H1 (cell line): Measurements from ENCODE around the gene COA5. TPM values are rescaled to one million over a fixed set of nuclear protein-coding genes. Genes with fewer than 3 reads are reported as not detected.

Experiments
- CTCF ChIA-PET: fragments of 300-600 bp; sonication (Branson Sonifier 250); formaldehyde crosslinking; loops from one replicate; lab custom pipeline; 2021; ENCODE audit not compliant: partially characterized antibody; lab: Charles Lee
- POLR2A ChIA-PET: fragments of 300-600 bp; sonication (Branson Sonifier 250); formaldehyde crosslinking; loops from one replicate; lab custom pipeline; 2021; ENCODE audit warnings: inconsistent platforms; ENCODE audit not compliant: partially characterized antibody; lab: Charles Lee
- DNase-seq, 2 experiments: peaks; one replicate each; pipeline versions ENCODE4 v3.0.0 to v3.0.0-alpha.2; 2010 to 2022; ENCODE audit warnings: low spot score in 2 of 2, low read depth in 1 of 2, mixed read lengths in 1 of 2
- FAIRE-seq: peaks from 2 replicates; lab custom pipeline; 2011; peaks lifted over from hg19 to GRCh38; lab: Jason Lieb, UNC
- H2AFZ ChIP-seq: 2 replicates; pipeline ENCODE4 v1.8.1; 2012; ENCODE audit warnings: low read length, inconsistent platforms
- H2AK5ac ChIP-seq: 2 replicates; pipeline ENCODE4 v1.6.1; 2013; ENCODE audit warnings: low read depth, low read length
- H2BK120ac ChIP-seq: replicated peaks from 2 replicates; pipeline ENCODE3; 2013; ENCODE audit warnings: low read depth, low read length, inconsistent platforms
- H2BK12ac ChIP-seq: 2 replicates; pipeline ENCODE4 v1.6.1; 2013; ENCODE audit warnings: low read depth, low read length
- H2BK15ac ChIP-seq: 2 replicates; pipeline ENCODE4 v1.6.1; 2013; ENCODE audit warnings: low read length
- H2BK20ac ChIP-seq: 2 replicates; pipeline ENCODE4 v1.6.1; 2013; ENCODE audit warnings: low read length
- H2BK5ac ChIP-seq: 2 replicates; pipeline ENCODE4 v1.6.1; 2013; ENCODE audit warnings: low read depth, low read length
- H3K14ac ChIP-seq: 2 replicates; pipeline ENCODE4 v1.6.1; 2013; ENCODE audit warnings: inconsistent platforms; ENCODE audit not compliant: insufficient read length
- H3K18ac ChIP-seq: 2 replicates; pipeline ENCODE4 v1.6.1; 2013; ENCODE audit warnings: low read length; ENCODE audit errors: extremely low read depth
- H3K23ac ChIP-seq: 2 replicates; pipeline ENCODE4 v1.6.1; 2013; ENCODE audit warnings: inconsistent platforms; ENCODE audit not compliant: insufficient read length
- H3K23me2 ChIP-seq: 2 replicates; pipeline ENCODE4 v1.6.1; 2013; ENCODE audit warnings: low read depth, low read length
- H3K27ac ChIP-seq: 2 replicates; pipeline ENCODE4 v1.6.1; 2011; ENCODE audit warnings: low read depth, low read length, inconsistent platforms
- H3K27me3 ChIP-seq, 4 experiments: replicated peaks in 1 of 4; 1 replicate in 1 of 4; 2 replicates in 3 of 4; pipeline versions ENCODE4 v1.6.1 to v1.8.1; 2011 to 2013; ENCODE audit warnings: low read length in 3 of 4, mild to moderate bottlenecking in 3 of 4, inconsistent platforms in 2 of 4, mixed read lengths in 2 of 4, moderate library complexity in 1 of 4; ENCODE audit not compliant: control insufficient read depth in 3 of 4, insufficient read depth in 3 of 4; ENCODE audit errors: extremely low read depth in 1 of 4
- H3K36me3 ChIP-seq, 4 experiments: 2 replicates each; pipeline versions ENCODE4 v1.6.1 to v1.8.1; 2011 to 2013; ENCODE audit warnings: mild to moderate bottlenecking in 4 of 4, low read length in 3 of 4, moderate library complexity in 2 of 4, control low read depth in 1 of 4, inconsistent platforms in 1 of 4; ENCODE audit not compliant: insufficient read depth in 4 of 4, control insufficient read depth in 2 of 4
- H3K4ac ChIP-seq: replicated peaks from 2 replicates; pipeline ENCODE3; 2013; ENCODE audit warnings: low read length, low read depth, mixed read lengths, inconsistent platforms; ENCODE audit not compliant: insufficient read length
- H3K4me1 ChIP-seq, 4 experiments: replicated peaks in 1 of 4; 1 replicate in 1 of 4; 2 replicates in 3 of 4; pipeline versions ENCODE4 v1.6.1 to v1.8.1; 2011 to 2013; ENCODE audit warnings: low read length in 3 of 4, inconsistent platforms in 2 of 4, mixed read lengths in 1 of 4; ENCODE audit not compliant: insufficient read depth in 4 of 4, control insufficient read depth in 3 of 4
- H3K4me2 ChIP-seq, 2 experiments: 2 replicates each; pipeline versions ENCODE4 v1.6.1 to v1.8.1; 2011 to 2013; ENCODE audit warnings: low read depth in 2 of 2, low read length in 2 of 2, control low read depth in 1 of 2, inconsistent platforms in 1 of 2, mild to moderate bottlenecking in 1 of 2; ENCODE audit not compliant: insufficient read depth in 1 of 2
- H3K4me3 ChIP-seq, 4 experiments: fragments of 200-600, 300-600 bp in 1 of 4; sonication (generic), shearing (Covaris generic), sonication (Bioruptor Twin) in 1 of 4; 2 replicates each; pipeline versions ENCODE4 v1.5.1 to v1.8.1; 2011 to 2016; ENCODE audit warnings: low read length in 4 of 4, low read depth in 3 of 4, control low read depth in 2 of 4, inconsistent platforms in 2 of 4, mild to moderate bottlenecking in 2 of 4, mixed read lengths in 1 of 4, moderate library complexity in 1 of 4; ENCODE audit not compliant: insufficient read depth in 2 of 4; ENCODE audit errors: extremely low read depth in 1 of 4
- H3K56ac ChIP-seq: replicated peaks from 2 replicates; pipeline ENCODE3; 2013; ENCODE audit warnings: low read depth, mild to moderate bottlenecking, mixed read lengths, low read length, inconsistent platforms; ENCODE audit not compliant: insufficient read length
- H3K79me1 ChIP-seq: 2 replicates; pipeline ENCODE4 v1.6.1; 2013; ENCODE audit warnings: low read depth, low read length, control low read depth
- H3K79me2 ChIP-seq, 2 experiments: 2 replicates each; pipeline versions ENCODE4 v1.6.1 to v1.8.1; 2012 to 2013; ENCODE audit warnings: low read length in 2 of 2, mild to moderate bottlenecking in 2 of 2, inconsistent platforms in 1 of 2; ENCODE audit not compliant: insufficient read depth in 2 of 2, control insufficient read depth in 1 of 2
- H3K9ac ChIP-seq, 4 experiments: replicated peaks in 1 of 4; 1 replicate in 1 of 4; 2 replicates in 3 of 4; pipeline versions ENCODE4 v1.6.1 to v1.8.1; 2011 to 2013; ENCODE audit warnings: low read depth in 3 of 4, low read length in 3 of 4, control low read depth in 2 of 4, mild to moderate bottlenecking in 2 of 4, moderate library complexity in 2 of 4, inconsistent platforms in 1 of 4; ENCODE audit errors: extremely low read depth in 1 of 4
- H3K9me3 ChIP-seq, 2 experiments: 2 replicates each; pipeline versions ENCODE4 v1.6.1 to v1.8.1; 2012 to 2013; ENCODE audit warnings: mild to moderate bottlenecking in 2 of 2, moderate library complexity in 2 of 2, control low read depth in 1 of 2, inconsistent platforms in 1 of 2, low read depth in 1 of 2, low read length in 1 of 2, mixed read lengths in 1 of 2; ENCODE audit not compliant: insufficient read depth in 2 of 2
- H4K20me1 ChIP-seq, 2 experiments: replicated peaks in 1 of 2; 2 replicates each; pipeline versions ENCODE3 to v1.8.1; 2011 to 2013; ENCODE audit warnings: inconsistent platforms in 2 of 2, low read length in 2 of 2, mild to moderate bottlenecking in 1 of 2; ENCODE audit not compliant: insufficient read depth in 2 of 2, control insufficient read depth in 1 of 2
- H4K5ac ChIP-seq: 2 replicates; pipeline ENCODE4 v1.6.1; 2013; ENCODE audit warnings: low read length, low read depth, mixed read lengths, inconsistent platforms; ENCODE audit not compliant: insufficient read length
- H4K8ac ChIP-seq: 2 replicates; pipeline ENCODE4 v1.8.0; 2013; ENCODE audit warnings: mild to moderate bottlenecking, moderate library complexity, low read length, inconsistent platforms; ENCODE audit not compliant: insufficient read depth; ENCODE audit errors: extremely low read depth
- H4K91ac ChIP-seq: replicated peaks from 2 replicates; pipeline ENCODE3; 2013; ENCODE audit warnings: low read length, mixed read lengths, inconsistent platforms; ENCODE audit not compliant: insufficient read length
- CBX5 ChIP-seq: fragments of 300-800, 300-1000 bp; sonication (generic); IDR thresholded peaks from 2 replicates; pipeline ENCODE4 v1.7.1; 2016; ENCODE audit warnings: antibody characterized with exemption, low read length, low read depth
- CHD2 ChIP-seq: IDR thresholded peaks from 2 replicates; pipeline ENCODE4 v1.6.1; 2012; ENCODE audit warnings: low read length, improper control_type of control experiment
- CREB1 ChIP-seq: IDR thresholded peaks from 2 replicates; pipeline ENCODE4 v1.6.1; 2012; ENCODE audit warnings: inconsistent platforms
- CTBP2 ChIP-seq: IDR thresholded peaks from 2 replicates; pipeline ENCODE4 v1.7.0; 2011; ENCODE audit warnings: borderline replicate concordance, mild to moderate bottlenecking, moderate library complexity, mixed read lengths, low read length; ENCODE audit not compliant: insufficient read depth, insufficient read length
- EZH2 ChIP-seq: fragments of 200-600 bp; sonication (generic); IDR thresholded peaks from 2 replicates; pipeline ENCODE4 v1.7.1; 2012; ENCODE audit warnings: low read depth, mild to moderate bottlenecking, moderate library complexity, low read length, inconsistent platforms; ENCODE audit not compliant: severe bottlenecking
- HDAC2 ChIP-seq, 2 experiments: fragments of 300-600 bp in 1 of 2; sonication (generic) in 1 of 2; IDR thresholded peaks; 2 replicates each; pipeline ENCODE4 v1.6.1; 2011 to 2012; ENCODE audit warnings: low read depth in 2 of 2, low read length in 2 of 2, mild to moderate bottlenecking in 2 of 2, moderate library complexity in 2 of 2, borderline replicate concordance in 1 of 2, inconsistent platforms in 1 of 2
- HDAC6 ChIP-seq: IDR thresholded peaks from one replicate; pipeline ENCODE4 v1.7.1; 2012; ENCODE audit warnings: low read depth, mild to moderate bottlenecking, inconsistent platforms, low read length, moderate library complexity
- KDM5A ChIP-seq: fragments of 200-600 bp; IDR thresholded peaks from 2 replicates; pipeline ENCODE4 v1.7.1; 2012; ENCODE audit warnings: mild to moderate bottlenecking, low read length, inconsistent platforms, mixed read lengths
- NRF1 ChIP-seq: IDR thresholded peaks from 2 replicates; pipeline ENCODE4 v1.6.1; 2011; ENCODE audit warnings: mild to moderate bottlenecking, low read depth, low read length, improper control_type of control experiment
- RBBP5 ChIP-seq: IDR thresholded peaks from 2 replicates; pipeline ENCODE4 v1.7.1; 2012; ENCODE audit warnings: low read depth, mild to moderate bottlenecking, inconsistent platforms, low read length, moderate library complexity, borderline replicate concordance
- SAP30 ChIP-seq: fragments of 300-600 bp; sonication (generic); IDR thresholded peaks from 2 replicates; pipeline ENCODE4 v1.7.1; 2012; ENCODE audit warnings: low read length, moderate library complexity, mild to moderate bottlenecking, inconsistent platforms; ENCODE audit not compliant: insufficient read depth, insufficient replicate concordance
- SIN3A ChIP-seq, 2 experiments: IDR thresholded peaks in 1 of 2; conservative IDR thresholded peaks in 1 of 2; 2 replicates each; pipeline ENCODE4 v1.6.1; 2011 to 2012; ENCODE audit warnings: low read length in 2 of 2, improper control_type of control experiment in 1 of 2, low read depth in 1 of 2, mild to moderate bottlenecking in 1 of 2
- TAF7 ChIP-seq: optimal IDR thresholded peaks from 2 replicates; pipeline ENCODE3; 2011; ENCODE audit warnings: low read depth, mild to moderate bottlenecking, inconsistent platforms, low read length, moderate library complexity, borderline replicate concordance
- WGBS, 2 experiments: shearing (Covaris generic) in 1 of 2; methylation state at CpG; one replicate each; pipeline versions ENCODE4 v1.1.6 to v1.1.7; 2013 to 2015; ENCODE audit warnings: low lambda C conversion rate in 2 of 2, mixed read lengths in 2 of 2, inconsistent platforms in 1 of 2, low coverage in 1 of 2, missing lambda C conversion rate in 1 of 2; ENCODE audit not compliant: insufficient replicate concordance in 2 of 2, insufficient coverage in 1 of 2, insufficient read length in 1 of 2; ENCODE audit errors: extremely low coverage in 1 of 2, missing lambda C conversion rate in 1 of 2; 5-methylcytosine and 5-hydroxymethylcytosine counted together
- polyA plus RNA-seq, 7 experiments: library from polyadenylated mRNA; depleted of rRNA in 3 of 7; stranded (reverse) in 5 of 7; unstranded in 2 of 7; fragments of >200 nt in 5 of 7; fragments of 200-250 nt in 2 of 7; gene quantifications; 1 replicate in 5 of 7; 2 replicates in 1 of 7; 4 replicates in 1 of 7; pipeline versions ENCODE4 v1.2.1 to v1.2.3, GENCODE V29; 2011 to 2013; ENCODE audit warnings: missing spikeins in 2 of 7, mixed read lengths in 2 of 7
- total RNA-seq: library from RNA; stranded (reverse); fragmentation: NEBNext Ultra II Directional; extraction: Animal tissue kit (Norgen Biotek cat#: 25700); gene quantifications from 2 replicates; pipeline ENCODE4 v1.2.1, GENCODE V29; 2021

The COA5 gene
- total and polyA plus RNA-seq, 2 of the 8 experiments (the other 6 are each of a cell fraction or from before 2014, with no cell fraction given), result 20.3 to 24.7 TPM

DNA sequence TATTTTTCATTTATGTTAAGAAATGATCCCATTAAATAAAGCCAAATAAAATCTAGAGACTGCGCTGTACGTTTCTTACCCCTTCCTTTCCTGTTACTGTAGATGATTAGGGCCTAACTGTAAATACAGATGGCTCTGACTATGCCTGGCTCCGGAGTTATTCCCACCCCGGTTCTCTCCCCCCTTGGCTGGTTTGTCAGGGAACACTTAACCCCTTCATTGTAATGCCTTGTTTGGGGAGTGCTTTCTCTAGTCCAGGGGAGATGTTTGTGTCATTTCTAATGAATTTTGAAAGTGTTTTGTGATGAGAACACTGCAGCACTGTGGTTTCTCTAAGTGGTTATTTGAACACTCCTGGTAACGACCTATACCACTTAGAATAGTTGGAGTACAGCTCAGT, 8.8 kb upstream of the COA5 start:
- H2BK15ac ChIP-seq, result no peak overlapping the region
- no peaks in the 10 kb centered on the region for H3K79me2 ChIP-seq
- H4K8ac ChIP-seq, result no peak overlapping the region
- POLR2A ChIA-PET, result interaction anchor here (1.9 kb wide), 1 partner anchor 8 kb away, joined by 6 read pairs; no protein-coding TSS in a partner anchor
- no peak overlapping the region for H3K4ac ChIP-seq
- H3K18ac ChIP-seq, result no peak overlapping the region
- no peak overlapping the region for H2AK5ac ChIP-seq
- no peaks in the 10 kb centered on the region for H3K4me1 ChIP-seq
- 0 out of 2 replicates have a peak, but pooled peaks cover 3% of the 10 kb centered on the region for H3K79me1 ChIP-seq
- no peak overlapping the region for H4K5ac ChIP-seq
- no peak overlapping the region for H2BK120ac ChIP-seq
- no peaks in the 10 kb centered on the region for H3K23me2 ChIP-seq
- no peak for DNase-seq
- peaks cover 0 to 46% (median 22%) of the 10 kb centered on the region in 4 experiments; a peak in 6 of 8 replicates for H3K36me3 ChIP-seq
- no peak overlapping the region for H4K91ac ChIP-seq
- H3K4me3 ChIP-seq, result no peak overlapping the region
- no peaks in the 10 kb centered on the region for H4K20me1 ChIP-seq
- H3K27me3 ChIP-seq, result peaks cover 0 to 1% (median 0%) of the 10 kb centered on the region in 4 experiments; a peak in 1 of 7 replicates
- no peak overlapping the region for H3K4me2 ChIP-seq
- no peak overlapping the region for H3K56ac ChIP-seq
- no peak overlapping the region for H3K9ac ChIP-seq
- no peak overlapping the region for H2AFZ ChIP-seq
- no peaks in the 10 kb centered on the region for H3K9me3 ChIP-seq
- FAIRE-seq, result no peak
- H2BK12ac ChIP-seq, result no peak overlapping the region
- H2BK20ac ChIP-seq, result no peak overlapping the region
- CTCF ChIA-PET, result interaction anchor here (1.3 kb wide), 1 partner anchor 19 kb away, joined by 4 read pairs; no protein-coding TSS in a partner anchor
- no peak overlapping the region for H3K27ac ChIP-seq
- no peak overlapping the region for H3K14ac ChIP-seq
- no peak overlapping the region for H3K23ac ChIP-seq
- WGBS, 2 experiments, result 84% methylated on average over 5 of the region's 5 CpGs; no CpG with 5 or more reads in 1 of the 2 experiments
- no peak overlapping the region for H2BK5ac ChIP-seq
- TF ChIP-seq HDAC6, result no peak
- TF ChIP-seq RBBP5, result no peak
- no peak for TF ChIP-seq SAP30
- TF ChIP-seq EZH2, result no peak
- TF ChIP-seq CTBP2, result no peak
- TF ChIP-seq CHD2, result no peak
- TF ChIP-seq KDM5A, result no peak
- no peak for TF ChIP-seq NRF1
- TF ChIP-seq TAF7, result no peak
- no peak for TF ChIP-seq HDAC2 (IDR thresholded peaks at IDR 0.05; ENCODE audit: borderline replicate concordance in 1 of 2, low read depth in 2 of 2, low read length in 2 of 2)
- TF ChIP-seq SIN3A (conservative IDR thresholded peaks at IDR 0.05 in 1 of 2, IDR thresholded peaks at IDR 0.05 in 1 of 2; ENCODE audit: low read depth in 1 of 2, low read length in 2 of 2), result no peak
- no peak for TF ChIP-seq CREB1
- no peak for TF ChIP-seq CBX5
